Fibroblast of lung (primary cell): ENCODE data around the gene TSPAN10.

ENCODE experiments used
- CTCF ChIP-seq, 2 donors: IDR thresholded peaks in 1 of 2; conservative IDR thresholded peaks in 1 of 2; 1 replicate in 1 of 2; 2 replicates in 1 of 2; pipeline ENCODE4 v1.5.1; 2011 to 2012; ENCODE audit warnings: low read length in 2 of 2, control low read depth in 1 of 2, inconsistent platforms in 1 of 2, low read depth in 1 of 2, mild to moderate bottlenecking in 1 of 2
- EZH2 ChIP-seq: IDR thresholded peaks from 2 replicates; pipeline ENCODE4 v1.5.1; 2012; ENCODE audit warnings: low read length, control low read depth, mild to moderate bottlenecking; ENCODE audit errors: missing control alignments

- no peak for TF ChIP-seq CTCF (conservative IDR thresholded peaks at IDR 0.05 in 1 of 2, IDR thresholded peaks at IDR 0.05 in 1 of 2; ENCODE audit: low read depth in 1 of 2, low read length in 2 of 2)
- TF ChIP-seq EZH2 = no peak
These were observed 18.6 kb downstream of the TSPAN10 start for GRCh38 chr17:81655378-81656117.
